ENCODE data around the gene KSR1.
"Not testable (repeated sequence)": the region's sequence is repeated elsewhere in the genome, so short reads cannot be mapped to it uniquely, and the experiment has no call there.

KSR1 gene

GRCh38 chr17:27426471-27426870, 29.8 kb upstream of the KSR1 start:
- not testable (repeated sequence) for DNase-seq (ENCODE audit: low read depth in 2 of 2)

GRCh38 chr17:27427166-27427862, 28.9 kb upstream of the KSR1 start:
- DNase-seq (ENCODE audit: low read depth in 2 of 2), result not testable (repeated sequence)

GRCh38 chr17:27428781-27429505, 27.3 kb upstream of the KSR1 start:
- DNase-seq (ENCODE audit: low read depth in 2 of 2), result no peak

GRCh38 chr17:27429666-27430382, 26.4 kb upstream of the KSR1 start:
- DNase-seq (ENCODE audit: low read depth in 2 of 2), result no peak

- DNase-seq (ENCODE audit: low read depth in 2 of 2), result no peak
Observed at GRCh38 chr17:27430383-27430840, 25.8 kb upstream of the KSR1 start.

- DNase-seq (ENCODE audit: low read depth in 2 of 2), result peak in 1 of 2 experiments; percentile 2
Observed at GRCh38 chr17:27430882-27431491, 25.3 kb upstream of the KSR1 start.

GRCh38 chr17:27433521-27433920, 22.7 kb upstream of the KSR1 start:
- no peak for DNase-seq (ENCODE audit: low read depth in 2 of 2)

GRCh38 chr17:27435431-27436070, 20.7 kb upstream of the KSR1 start:
- peak in 1 of 2 experiments; percentile 34 for DNase-seq (ENCODE audit: low read depth in 2 of 2)

- DNase-seq (ENCODE audit: low read depth in 2 of 2), result no peak
Observed at GRCh38 chr17:27438348-27438998, 17.8 kb upstream of the KSR1 start.

GRCh38 chr17:27439342-27439741, 16.9 kb upstream of the KSR1 start:
- DNase-seq (ENCODE audit: low read depth in 2 of 2), result no peak

GRCh38 chr17:27442702-27443101, 13.5 kb upstream of the KSR1 start:
- no peak for DNase-seq (ENCODE audit: low read depth in 2 of 2)

GRCh38 chr17:27443491-27443890, 12.8 kb upstream of the KSR1 start:
- DNase-seq (ENCODE audit: low read depth in 2 of 2), result no peak

GRCh38 chr17:27445971-27446370, 10.3 kb upstream of the KSR1 start:
- no peak for DNase-seq (ENCODE audit: low read depth in 2 of 2)

- DNase-seq (ENCODE audit: low read depth in 2 of 2), result peak; percentile 55 to 60
Observed at GRCh38 chr17:27446569-27447301, 9.5 kb upstream of the KSR1 start.

GRCh38 chr17:27448534-27448933, 7.7 kb upstream of the KSR1 start:
- not testable (repeated sequence) for DNase-seq (ENCODE audit: low read depth in 2 of 2)

GRCh38 chr17:27449541-27449940, 6.7 kb upstream of the KSR1 start:
- no peak for DNase-seq (ENCODE audit: low read depth in 2 of 2)

- no peak for DNase-seq (ENCODE audit: low read depth in 2 of 2)
Observed at GRCh38 chr17:27449988-27450387, 6.3 kb upstream of the KSR1 start.

GRCh38 chr17:27450416-27450815, 5.8 kb upstream of the KSR1 start:
- DNase-seq (ENCODE audit: low read depth in 2 of 2), result no peak

- DNase-seq (ENCODE audit: low read depth in 2 of 2), result no peak
Observed at GRCh38 chr17:27451906-27452305, 4.3 kb upstream of the KSR1 start.

- no peak for DNase-seq (ENCODE audit: low read depth in 2 of 2)
Observed at GRCh38 chr17:27452828-27453227, 3.4 kb upstream of the KSR1 start.
